Breast epithelium (tissue), 4 donors: ENCODE data around the gene MARCHF3. TPM values are rescaled to one million over a fixed set of nuclear protein-coding genes. Genes with fewer than 3 reads are reported as not detected.

Source experiments
- DNase-seq, 2 donors: peaks; one replicate each; pipeline ENCODE4 v3.0.0-alpha.2; 2019; ENCODE audit warnings: low spot score in 2 of 2
- H3K27ac ChIP-seq, 2 donors: fragments of 200-600 bp; sonication (generic) in 1 of 2; one replicate each; pipeline ENCODE4 v1.5.1; 2016 to 2019; ENCODE audit warnings: mild to moderate bottlenecking in 1 of 2
- H3K27me3 ChIP-seq, 2 donors: fragments of 200-600 bp; sonication (generic) in 1 of 2; one replicate each; pipeline versions ENCODE4 v1.5.1 to v1.6.0; 2017 to 2019; ENCODE audit warnings: control low read depth in 1 of 2, mild to moderate bottlenecking in 1 of 2
- H3K36me3 ChIP-seq: fragments of 200-600 bp; one replicate; pipeline ENCODE4 v1.5.1; 2019
- H3K4me1 ChIP-seq, 2 donors: fragments of 200-600 bp; sonication (generic); one replicate each; pipeline ENCODE4 v1.5.1; 2016 to 2019; ENCODE audit warnings: control low read depth in 1 of 2
- H3K4me3 ChIP-seq, 3 donors: fragments of 200-600 bp; sonication (generic); 1 replicate in 2 of 3; 2 replicates in 1 of 3; pipeline ENCODE4 v1.5.1; 2016 to 2019; ENCODE audit warnings: mild to moderate bottlenecking in 3 of 3, moderate library complexity in 2 of 3
- H3K9me3 ChIP-seq, 2 donors: fragments of 200-600 bp; sonication (generic) in 1 of 2; one replicate each; pipeline ENCODE4 v1.5.1; 2016 to 2019; ENCODE audit warnings: control low read depth in 1 of 2
- CTCF ChIP-seq, 3 donors: fragments of 450-650 bp; IDR thresholded peaks; one replicate each; pipeline ENCODE4 v1.5.1; 2016 to 2017; ENCODE audit warnings: antibody characterized with exemption in 3 of 3, mild to moderate bottlenecking in 3 of 3, moderate library complexity in 3 of 3
- POLR2A ChIP-seq: fragments of 450-650 bp; IDR thresholded peaks from one replicate; pipeline ENCODE4 v1.6.1; 2016; ENCODE audit warnings: antibody characterized with exemption, mild to moderate bottlenecking, moderate library complexity
- POLR2AphosphoS5 ChIP-seq, 3 donors: sonication (generic); formaldehyde crosslinking; IDR thresholded peaks; one replicate each; pipeline ENCODE4 v1.6.1; 2017; ENCODE audit warnings: antibody characterized with exemption in 3 of 3
- intact Hi-C: fragments of 100-400 bp; cut with DNase I; formaldehyde crosslinking; loops from one replicate; pipeline ENCODE4 v1.15.1; 2023; ENCODE audit warnings: low total_unique reads
- total RNA-seq, 3 donors: library from RNA; depleted of rRNA; stranded (reverse); fragments of >200 nt; gene quantifications; one replicate each; pipeline ENCODE4 v1.1.0, GENCODE V29; 2016

MARCHF3 gene
- total RNA-seq, 3 donors from 2014 or later, result 7.5 to 16.1 (median 11.6) TPM

DNA sequence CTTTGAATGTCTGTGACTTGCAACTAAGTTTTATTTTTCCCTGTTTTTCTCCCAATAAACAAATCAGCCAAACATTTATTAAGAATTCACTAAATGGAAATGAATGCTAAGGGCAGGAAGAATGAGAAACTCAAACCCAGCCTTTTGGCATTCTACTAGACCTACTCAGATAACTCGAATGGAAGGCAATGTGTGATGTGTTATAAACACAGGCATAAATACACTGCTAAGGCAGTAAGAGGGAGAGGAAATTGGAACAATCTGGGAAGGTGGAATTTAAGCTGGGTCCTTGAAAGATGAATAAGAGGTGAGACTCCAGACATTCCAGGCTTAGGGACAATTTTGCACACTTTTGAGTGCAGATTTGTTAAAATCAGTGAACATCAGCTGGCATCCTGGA lies 34.7 kb downstream of the MARCHF3 start:
- TF ChIP-seq CTCF (IDR thresholded peaks at IDR 0.05) (no peak), POLR2AphosphoS5 (IDR thresholded peaks at IDR 0.05) (no peak), POLR2A (no peak)
- intact Hi-C loops, result no loop called here
- Histone ChIP-seq H3K36me3 (no peaks in the 10 kb centered on the region), H3K9me3 (no peaks in the 10 kb centered on the region), H3K27me3 (no peaks in the 10 kb centered on the region), H3K4me1 (no peaks in the 10 kb centered on the region), H3K4me3 (no peak overlapping the region), H3K27ac (no peak overlapping the region)
- no peak for DNase-seq

GRCh38 chr5:126995039-126995438 lies 35.3 kb downstream of the MARCHF3 start:
- Histone ChIP-seq H3K36me3 (no peaks in the 10 kb centered on the region), H3K27ac (no peak overlapping the region), H3K9me3 (no peaks in the 10 kb centered on the region), H3K27me3 (no peaks in the 10 kb centered on the region), H3K4me3 (no peak overlapping the region), H3K4me1 (no peaks in the 10 kb centered on the region)
- no peak for DNase-seq
- no peak for TF ChIP-seq CTCF (IDR thresholded peaks at IDR 0.05)
- no peak for TF ChIP-seq POLR2A
- TF ChIP-seq POLR2AphosphoS5 (IDR thresholded peaks at IDR 0.05), result no peak
- intact Hi-C loops, result no loop called here

DNA sequence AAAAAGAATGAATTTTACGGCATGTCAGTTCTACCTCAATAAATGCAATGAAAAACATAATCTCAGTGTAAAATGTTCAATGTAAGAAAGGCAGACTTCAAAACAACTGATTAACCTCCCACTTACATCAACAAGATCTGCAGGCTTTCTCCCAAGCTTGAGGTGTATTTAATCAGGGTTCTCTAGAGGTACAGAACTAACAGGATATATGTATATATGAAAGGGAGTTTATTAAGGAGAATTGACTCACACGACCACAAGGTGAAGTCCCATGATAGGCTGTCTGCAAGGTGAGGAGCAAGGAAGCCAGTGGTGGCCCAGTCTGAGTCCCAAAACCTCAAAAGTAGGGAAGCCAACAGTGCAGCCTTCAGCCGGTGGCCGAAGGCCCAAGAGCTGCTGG lies 35.9 kb downstream of the MARCHF3 start:
- DNase-seq, result no peak
- intact Hi-C loops, result no loop called here
- TF ChIP-seq POLR2A, result no peak
- no peak for TF ChIP-seq POLR2AphosphoS5 (IDR thresholded peaks at IDR 0.05)
- no peak for TF ChIP-seq CTCF (IDR thresholded peaks at IDR 0.05)

GRCh38 chr5:126988021-126988569 lies 42.3 kb downstream of the MARCHF3 start:
- TF ChIP-seq CTCF (IDR thresholded peaks at IDR 0.05) (no peak), POLR2AphosphoS5 (IDR thresholded peaks at IDR 0.05) (no peak), POLR2A (no peak)
- H3K36me3 ChIP-seq, result no peaks in the 10 kb centered on the region
- intact Hi-C loops, result no loop called here
- DNase-seq, result no peak
- H3K27me3 ChIP-seq, result no peaks in the 10 kb centered on the region
- no peaks in the 10 kb centered on the region for H3K9me3 ChIP-seq
- H3K27ac ChIP-seq, result no peak overlapping the region
- no peaks in the 10 kb centered on the region for H3K4me1 ChIP-seq
- no peak overlapping the region for H3K4me3 ChIP-seq

More for the DNA sequence above, 35.9 kb downstream of the MARCHF3 start:
- Histone ChIP-seq H3K9me3 (no peaks in the 10 kb centered on the region), H3K27me3 (no peaks in the 10 kb centered on the region), H3K36me3 (no peaks in the 10 kb centered on the region), H3K4me3 (no peak overlapping the region), H3K4me1 (no peaks in the 10 kb centered on the region), H3K27ac (no peak overlapping the region)

DNA sequence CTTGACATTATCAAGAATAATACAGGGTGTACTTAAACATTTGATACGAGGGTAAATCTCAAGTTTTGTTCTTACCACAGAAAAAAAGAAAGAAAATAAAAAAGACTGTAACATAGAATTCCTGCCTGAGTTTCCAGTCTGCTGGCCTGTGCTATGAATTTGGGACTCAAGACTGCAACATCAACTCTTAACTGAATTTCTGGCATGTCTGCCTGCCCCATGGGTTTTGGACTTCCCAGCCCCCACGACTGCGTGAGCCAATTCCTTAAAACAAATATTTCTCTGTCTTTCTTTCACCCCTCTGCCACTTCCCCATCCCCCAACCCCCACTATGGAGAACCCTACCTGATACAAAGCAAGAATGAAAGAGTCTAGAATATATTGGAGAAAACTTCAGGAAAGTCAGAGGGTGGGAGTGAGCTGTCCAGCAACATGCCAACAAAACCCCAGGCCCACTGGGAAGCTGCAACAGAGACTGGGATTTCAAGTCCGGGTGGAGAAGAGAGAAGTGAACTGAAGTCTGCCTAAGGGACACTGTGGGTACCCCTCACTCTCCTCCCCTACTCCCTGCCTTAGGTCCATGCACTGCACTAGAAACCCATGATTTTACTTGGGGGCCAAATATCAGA lies 43.0 kb downstream of the MARCHF3 start:
- no peak for TF ChIP-seq POLR2AphosphoS5 (IDR thresholded peaks at IDR 0.05)
- TF ChIP-seq POLR2A, result no peak
- no peak for TF ChIP-seq CTCF (IDR thresholded peaks at IDR 0.05)
- no peaks in the 10 kb centered on the region for H3K4me1 ChIP-seq
- intact Hi-C loops, result no loop called here
- no peak for DNase-seq
- no peak overlapping the region for H3K27ac ChIP-seq
- no peaks in the 10 kb centered on the region for H3K36me3 ChIP-seq
- no peak overlapping the region for H3K4me3 ChIP-seq
- no peaks in the 10 kb centered on the region for H3K27me3 ChIP-seq
- H3K9me3 ChIP-seq, result no peaks in the 10 kb centered on the region
